GM08714 (cell line): ENCODE results near the gene STK11IP.

Experiments used
- H3K4me3 ChIP-seq: fragments of 200-500 bp; sonication (Bioruptor generic); 2 replicates; pipeline ENCODE4 v1.5.1; 2014; ENCODE audit warnings: mild to moderate bottlenecking, low read length, inconsistent platforms
- ZNF274 ChIP-seq: IDR thresholded peaks from 2 replicates; pipeline ENCODE4 v1.6.1; 2012; ENCODE audit warnings: mild to moderate bottlenecking, low read depth, low read length

STK11IP gene

GRCh38 chr2:219613461-219614070 is 15.9 kb downstream of the STK11IP start:
- no peak overlapping the region for H3K4me3 ChIP-seq
- no peak for TF ChIP-seq ZNF274

- TF ChIP-seq ZNF274, result no peak
- no peak overlapping the region for H3K4me3 ChIP-seq
Observed at GRCh38 chr2:219614076-219614860, 16.6 kb downstream of the STK11IP start.

- TF ChIP-seq ZNF274, result no peak
- H3K4me3 ChIP-seq, result no peak overlapping the region
Observed at GRCh38 chr2:219615036-219615435, 17.4 kb downstream of the STK11IP start.

- no peak overlapping the region for H3K4me3 ChIP-seq
- TF ChIP-seq ZNF274, result no peak
Observed at GRCh38 chr2:219615894-219616293, 18.2 kb downstream of the STK11IP start.

- H3K4me3 ChIP-seq, result no peak overlapping the region
- TF ChIP-seq ZNF274, result no peak
Observed at GRCh38 chr2:219616550-219616949, 18.9 kb downstream of the STK11IP start.

- no peak overlapping the region for H3K4me3 ChIP-seq
- TF ChIP-seq ZNF274, result no peak
Observed at GRCh38 chr2:219618733-219619122, 21.1 kb downstream of the STK11IP start.

GRCh38 chr2:219619235-219619634 is 21.6 kb downstream of the STK11IP start:
- TF ChIP-seq ZNF274, result no peak
- no peak overlapping the region for H3K4me3 ChIP-seq

GRCh38 chr2:219620546-219620945 is 22.9 kb downstream of the STK11IP start:
- no peak overlapping the region for H3K4me3 ChIP-seq
- TF ChIP-seq ZNF274, result no peak

- no peak for TF ChIP-seq ZNF274
- H3K4me3 ChIP-seq, result no peak overlapping the region
Observed at GRCh38 chr2:219621935-219622334, 24.3 kb downstream of the STK11IP start.

- H3K4me3 ChIP-seq, result no peak overlapping the region
Observed at GRCh38 chr2:219622472-219622871, 24.8 kb downstream of the STK11IP start.

GRCh38 chr2:219624565-219624964 is 26.9 kb downstream of the STK11IP start:
- no peak overlapping the region for H3K4me3 ChIP-seq
- TF ChIP-seq ZNF274, result no peak

More at GRCh38 chr2:219622472-219622871, 24.8 kb downstream of the STK11IP start:
- no peak for TF ChIP-seq ZNF274

- no peak overlapping the region for H3K4me3 ChIP-seq
- no peak for TF ChIP-seq ZNF274
Observed at GRCh38 chr2:219625179-219625578, 27.5 kb downstream of the STK11IP start.

- no peak overlapping the region for H3K4me3 ChIP-seq
- TF ChIP-seq ZNF274, result no peak
Observed at GRCh38 chr2:219626540-219626939, 28.9 kb downstream of the STK11IP start.

- no peak within 1 kb of the TSS for H3K4me3 ChIP-seq
- TF ChIP-seq ZNF274, result no peak
Observed at GRCh38 chr2:219627103-219628100, 29.7 kb downstream of the STK11IP start, which contains the start of gene SLC4A3. Gene SLC4A3, plus strand, starts transcription at chr2:219627630. Its CDS starts 363 bp downstream, at chr2:219627993.
